VCaP (cell line): ENCODE results near the gene CSDE1.

Experiments
- H3K27ac ChIP-seq: fragments of 450-650 bp; 2 replicates; pipeline ENCODE4 v1.5.1; 2017
- TF ChIP-seq, protein P1 (sequence below): fragments of 450-650 bp; conservative IDR thresholded peaks from 2 replicates; pipeline ENCODE4 v1.5.1; 2017; ENCODE audit warnings: mild to moderate bottlenecking, moderate library complexity

Gene CSDE1

DNA sequence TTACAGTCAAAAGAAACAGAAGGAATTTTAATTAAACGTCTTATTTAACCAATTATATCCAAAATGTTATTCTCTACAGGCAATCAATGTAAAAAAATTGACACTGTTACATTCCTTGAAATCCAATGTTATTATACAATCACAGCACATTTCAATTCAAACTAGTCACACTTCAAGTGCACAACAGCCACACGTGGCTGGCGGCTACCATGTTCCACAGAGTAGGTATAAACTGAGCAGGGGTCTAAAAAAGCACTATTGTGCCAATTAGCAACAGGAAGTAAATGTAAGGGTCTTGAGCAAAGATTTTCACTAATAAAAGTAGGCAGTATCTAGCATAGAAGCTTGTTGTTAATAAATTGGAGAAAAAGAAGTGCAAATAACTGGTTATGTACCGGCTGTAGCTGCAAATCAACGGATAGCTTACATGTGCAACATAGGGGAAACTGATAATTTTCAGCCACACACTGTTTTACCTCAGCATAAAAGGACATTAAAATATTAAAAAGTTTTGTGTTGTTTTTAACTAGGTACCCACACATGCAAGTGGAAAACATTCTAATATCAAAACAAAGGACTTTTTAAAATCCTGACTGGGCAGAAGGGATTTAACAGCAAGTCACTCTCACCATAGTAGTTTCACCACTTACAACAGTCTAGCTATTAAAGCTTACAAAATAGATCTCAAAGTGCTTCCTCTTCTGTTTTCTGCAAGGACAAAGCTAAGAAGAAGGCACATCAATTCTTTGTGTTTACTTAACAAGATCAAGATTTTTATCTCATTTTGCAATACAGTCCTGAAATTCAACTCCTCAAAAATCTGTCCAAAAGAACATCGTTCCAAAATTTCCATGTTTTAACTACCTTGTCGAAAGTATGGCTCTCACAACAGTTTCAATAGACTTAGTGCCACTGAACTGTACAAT is 2.5 kb downstream of the CSDE1 start:
- TF ChIP-seq, protein P1, sequence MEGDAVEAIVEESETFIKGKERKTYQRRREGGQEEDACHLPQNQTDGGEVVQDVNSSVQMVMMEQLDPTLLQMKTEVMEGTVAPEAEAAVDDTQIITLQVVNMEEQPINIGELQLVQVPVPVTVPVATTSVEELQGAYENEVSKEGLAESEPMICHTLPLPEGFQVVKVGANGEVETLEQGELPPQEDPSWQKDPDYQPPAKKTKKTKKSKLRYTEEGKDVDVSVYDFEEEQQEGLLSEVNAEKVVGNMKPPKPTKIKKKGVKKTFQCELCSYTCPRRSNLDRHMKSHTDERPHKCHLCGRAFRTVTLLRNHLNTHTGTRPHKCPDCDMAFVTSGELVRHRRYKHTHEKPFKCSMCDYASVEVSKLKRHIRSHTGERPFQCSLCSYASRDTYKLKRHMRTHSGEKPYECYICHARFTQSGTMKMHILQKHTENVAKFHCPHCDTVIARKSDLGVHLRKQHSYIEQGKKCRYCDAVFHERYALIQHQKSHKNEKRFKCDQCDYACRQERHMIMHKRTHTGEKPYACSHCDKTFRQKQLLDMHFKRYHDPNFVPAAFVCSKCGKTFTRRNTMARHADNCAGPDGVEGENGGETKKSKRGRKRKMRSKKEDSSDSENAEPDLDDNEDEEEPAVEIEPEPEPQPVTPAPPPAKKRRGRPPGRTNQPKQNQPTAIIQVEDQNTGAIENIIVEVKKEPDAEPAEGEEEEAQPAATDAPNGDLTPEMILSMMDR: no peak
- peak overlapping the region; percentile 97 for H3K27ac ChIP-seq

DNA sequence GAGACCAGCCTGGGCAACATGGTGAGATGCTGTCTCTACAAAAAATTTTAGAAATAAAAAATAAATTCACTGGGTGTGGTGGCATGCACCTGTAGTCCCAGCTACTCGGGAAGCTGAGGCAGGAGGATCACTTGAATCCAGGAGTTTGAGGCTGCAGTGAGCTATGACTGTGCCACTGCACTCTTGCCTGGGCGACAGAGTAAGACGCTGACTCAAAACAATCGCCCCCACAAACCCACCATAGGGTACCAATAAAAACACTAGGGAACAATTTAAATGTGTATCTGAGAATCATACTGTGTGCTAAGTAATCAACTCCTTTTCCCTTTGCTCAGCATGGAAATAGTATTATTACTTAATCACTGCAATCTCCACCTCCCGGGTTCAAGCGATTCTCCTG is 4.1 kb downstream of the CSDE1 start:
- peak overlapping the region; percentile 97 for H3K27ac ChIP-seq

DNA sequence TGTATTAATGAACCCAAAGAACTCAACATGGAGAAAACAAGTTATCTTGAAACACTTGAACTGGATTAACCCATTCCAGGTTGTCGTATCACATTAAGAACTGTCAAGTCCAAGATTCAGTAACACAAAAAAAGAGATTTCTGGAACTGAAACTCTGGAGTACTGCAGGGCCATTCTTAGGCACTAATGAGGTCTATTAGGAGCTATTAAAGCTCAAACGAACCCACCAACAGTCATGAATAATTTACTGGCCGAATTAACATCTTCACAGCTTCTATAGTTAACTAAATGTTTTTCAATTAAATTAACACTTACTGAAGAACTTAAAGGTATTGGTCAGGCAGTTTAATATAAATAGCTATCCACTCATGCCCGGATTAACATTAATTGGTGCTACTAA is 4.6 kb downstream of the CSDE1 start:
- TF ChIP-seq, protein P1: no peak
- no peak overlapping the region for H3K27ac ChIP-seq

DNA sequence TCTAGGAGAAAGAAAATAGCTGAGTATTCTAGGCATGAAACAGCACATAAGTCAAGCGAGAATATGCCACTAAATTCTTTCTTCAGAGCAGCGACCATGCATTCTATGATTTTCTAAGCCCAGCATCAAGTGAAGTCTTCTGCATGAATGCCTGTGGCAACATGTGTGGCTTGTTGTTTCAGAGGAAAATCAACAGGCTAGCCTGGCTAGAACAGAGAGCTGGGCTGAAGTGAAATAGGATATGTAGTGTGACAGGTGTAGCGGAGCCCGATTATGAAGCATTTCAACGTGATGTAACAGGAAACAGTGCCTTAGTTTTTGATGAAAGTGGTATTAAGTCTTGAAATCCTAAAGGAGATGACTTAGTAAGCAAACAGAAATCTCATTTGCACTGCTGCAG is 7.0 kb downstream of the CSDE1 start:
- no peak overlapping the region for H3K27ac ChIP-seq
- TF ChIP-seq, protein P1: no peak

DNA sequence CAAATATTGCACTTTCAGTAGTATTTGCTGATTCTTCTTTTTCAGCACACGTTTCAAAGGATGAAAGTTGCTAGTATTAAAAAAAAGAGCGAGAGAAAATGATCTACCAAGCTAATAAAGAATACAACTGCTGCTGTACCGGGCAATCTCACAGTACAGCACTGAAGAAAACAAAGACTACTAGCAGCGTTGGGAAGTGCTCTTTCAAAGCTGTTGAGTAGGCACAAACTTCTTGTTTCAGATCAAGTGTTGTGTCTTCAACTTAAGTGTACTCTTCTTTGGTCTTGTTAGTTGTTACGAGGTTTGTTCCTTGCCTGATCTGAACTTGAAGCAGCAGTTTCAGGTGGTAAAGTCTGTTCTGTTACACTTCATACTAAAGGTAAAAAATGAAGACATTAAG is 7.9 kb downstream of the CSDE1 start:
- H3K27ac ChIP-seq: no peak overlapping the region
- TF ChIP-seq, protein P1: no peak

DNA sequence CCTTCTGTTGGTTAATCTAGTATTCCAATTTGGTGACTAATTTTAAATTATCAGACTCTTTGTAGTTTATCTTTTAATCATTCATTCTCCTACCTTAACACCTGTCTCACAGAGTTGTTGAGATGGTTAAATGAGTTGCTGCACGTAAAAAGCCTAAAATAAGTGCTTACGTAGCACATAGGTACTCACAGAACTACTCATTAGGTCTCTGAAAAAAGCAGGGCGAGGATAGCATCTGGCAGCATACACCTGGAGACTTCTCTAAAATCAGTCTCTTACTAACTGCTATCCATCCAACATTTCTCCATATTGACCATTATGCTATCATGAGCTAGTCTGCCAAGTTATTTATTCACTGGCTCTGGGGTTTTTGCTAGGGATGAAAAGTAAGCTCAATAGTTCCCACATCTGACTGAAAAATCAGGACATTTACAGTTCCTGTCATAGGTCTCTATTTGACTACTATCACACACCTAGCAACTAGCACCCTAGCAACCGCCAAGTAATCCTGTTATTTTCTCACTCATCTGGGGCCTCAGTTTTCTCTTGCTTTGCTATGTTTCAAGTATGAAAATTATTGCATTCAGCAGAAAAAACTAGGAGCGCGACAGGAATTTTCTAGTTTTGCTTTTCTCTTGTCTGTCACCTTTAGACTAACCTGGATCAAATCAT is 11.2 kb downstream of the CSDE1 start:
- TF ChIP-seq, protein P1: no peak
- no peak overlapping the region for H3K27ac ChIP-seq

DNA sequence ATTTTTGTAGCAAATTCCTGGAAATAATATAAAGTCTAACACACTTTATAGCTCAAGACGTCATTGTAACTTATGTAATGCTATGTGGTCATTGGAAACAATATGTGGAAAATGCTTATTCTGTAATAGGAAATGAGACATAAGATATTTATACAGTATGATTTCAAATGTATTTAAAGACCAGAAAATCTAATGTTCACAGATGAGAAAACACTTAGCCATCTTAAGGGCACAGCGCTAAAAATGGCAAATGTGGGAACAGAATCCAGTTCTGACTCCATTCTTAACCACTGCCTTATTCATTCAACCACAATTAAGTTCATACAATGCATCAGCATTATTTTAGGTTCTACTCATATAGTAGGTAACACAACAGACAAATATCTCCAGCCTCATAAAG is 12.5 kb downstream of the CSDE1 start:
- TF ChIP-seq, protein P1: no peak
- H3K27ac ChIP-seq: no peak overlapping the region
